Endothelial cell of umbilical vein (primary cell): ENCODE data around the gene GPR153. TPM values are rescaled to one million over a fixed set of nuclear protein-coding genes. Genes with fewer than 3 reads are reported as not detected.

Experiments
- BruUV-seq: library from RNA; stranded (reverse); fragments of 400-500 nt; replicated peaks from 2 replicates; lab custom pipeline; 2021; lab: Mats Ljungman, UMichigan
- CTCF ChIA-PET: fragments of 300-600, 350-600 bp; sonication (Branson Sonifier 250); formaldehyde crosslinking; loops from one replicate; lab custom pipeline; 2021; ENCODE audit warnings: antibody characterized with exemption, inconsistent platforms; lab: Charles Lee
- POLR2A ChIA-PET: fragments of 300-600, 350-600 bp; sonication (Branson Sonifier 250); formaldehyde crosslinking; loops from one replicate; lab custom pipeline; 2021; ENCODE audit warnings: antibody characterized with exemption, inconsistent platforms; lab: Charles Lee
- DNase-seq: peaks from one replicate; pipeline ENCODE4 v3.0.0-alpha.2; 2011; ENCODE audit warnings: low read depth, low spot score
- FAIRE-seq: peaks from 2 replicates; lab custom pipeline; 2011; peaks lifted over from hg19 to GRCh38; lab: Jason Lieb, UNC
- H2AFZ ChIP-seq: 2 replicates; pipeline ENCODE4 v1.6.0; 2012; ENCODE audit warnings: low read depth, low read length, control low read depth, inconsistent platforms
- H3K27ac ChIP-seq: 2 replicates; pipeline ENCODE4 v1.5.1; 2011; ENCODE audit warnings: low read depth, mild to moderate bottlenecking, control low read depth, low read length, moderate library complexity; ENCODE audit not compliant: insufficient read depth
- H3K27me3 ChIP-seq, 2 experiments: 2 replicates each; pipeline versions ENCODE4 v1.6.0 to v1.6.1; 2011; ENCODE audit warnings: low read length in 2 of 2, mixed read lengths in 1 of 2; ENCODE audit not compliant: control insufficient read depth in 2 of 2, insufficient read depth in 2 of 2
- H3K36me3 ChIP-seq, 2 experiments: 2 replicates in 1 of 2; 3 replicates in 1 of 2; pipeline ENCODE4 v1.5.1; 2011; ENCODE audit warnings: low read length in 2 of 2, mild to moderate bottlenecking in 1 of 2, moderate library complexity in 1 of 2; ENCODE audit not compliant: control insufficient read depth in 2 of 2, insufficient read depth in 2 of 2; ENCODE audit errors: extremely low read depth in 1 of 2
- H3K4me1 ChIP-seq: 3 replicates; pipeline ENCODE4 v1.5.1; 2011; ENCODE audit warnings: mild to moderate bottlenecking, low read length; ENCODE audit not compliant: control insufficient read depth, insufficient read depth; ENCODE audit errors: extremely low read depth
- H3K4me2 ChIP-seq: 2 replicates; pipeline ENCODE4 v1.6.1; 2011; ENCODE audit warnings: low read length, control low read depth, mixed read lengths; ENCODE audit not compliant: insufficient read depth
- H3K4me3 ChIP-seq, 3 experiments: fragments of 200-600 bp in 1 of 3; sonication (generic), shearing (Covaris generic) in 1 of 3; replicated peaks in 1 of 3; 2 replicates each; pipeline ENCODE4 v1.5.1; 2011 to 2016; ENCODE audit warnings: control low read depth in 3 of 3, low read length in 3 of 3, mild to moderate bottlenecking in 2 of 3, inconsistent platforms in 1 of 3, low read depth in 1 of 3, moderate library complexity in 1 of 3; ENCODE audit not compliant: insufficient read depth in 1 of 3
- H3K79me2 ChIP-seq: 2 replicates; pipeline ENCODE4 v1.6.0; 2012; ENCODE audit warnings: low read length, inconsistent platforms; ENCODE audit not compliant: control insufficient read depth, insufficient read depth
- H3K9ac ChIP-seq: replicated peaks from 2 replicates; pipeline ENCODE3; 2011; ENCODE audit warnings: low read length, control low read depth; ENCODE audit not compliant: insufficient read depth; ENCODE audit errors: extremely low read depth
- H3K9me1 ChIP-seq: replicated peaks from 3 replicates; pipeline ENCODE4 v1.6.0; 2011; ENCODE audit warnings: mild to moderate bottlenecking, low read length; ENCODE audit not compliant: control insufficient read depth, insufficient read depth; ENCODE audit errors: extremely low read depth
- H3K9me3 ChIP-seq: replicated peaks from 2 replicates; pipeline ENCODE4 v1.5.1; 2012; ENCODE audit warnings: low read length, inconsistent platforms; ENCODE audit not compliant: control insufficient read depth, insufficient read depth
- H4K20me1 ChIP-seq: replicated peaks from 2 replicates; pipeline ENCODE3; 2011; ENCODE audit warnings: mild to moderate bottlenecking, low read length; ENCODE audit not compliant: control insufficient read depth, insufficient read depth; ENCODE audit errors: extremely low read depth
- CTCF ChIP-seq, 2 donors: IDR thresholded peaks; 1 replicate in 1 of 2; 2 replicates in 1 of 2; pipeline ENCODE4 v1.5.1; 2011; ENCODE audit warnings: low read length in 2 of 2, mild to moderate bottlenecking in 2 of 2, moderate library complexity in 2 of 2, control low read depth in 1 of 2, inconsistent platforms in 1 of 2, low read depth in 1 of 2; ENCODE audit not compliant: insufficient read depth in 1 of 2; ENCODE audit errors: extremely low read depth in 1 of 2
- EZH2 ChIP-seq: IDR thresholded peaks from 2 replicates; pipeline ENCODE4 v1.6.1; 2012; ENCODE audit warnings: borderline replicate concordance, low read depth, mild to moderate bottlenecking, moderate library complexity, low read length, inconsistent platforms; ENCODE audit not compliant: severe bottlenecking
- FOS ChIP-seq: IDR thresholded peaks from 2 replicates; pipeline ENCODE4 v1.6.1; 2011; ENCODE audit warnings: mild to moderate bottlenecking, low read length, moderate library complexity, borderline replicate concordance; ENCODE audit not compliant: insufficient read depth
- GATA2 ChIP-seq: IDR thresholded peaks from 2 replicates; pipeline ENCODE4 v1.7.0; 2011; ENCODE audit warnings: low read depth, mild to moderate bottlenecking, moderate library complexity, mixed read lengths, low read length; ENCODE audit not compliant: insufficient read length, insufficient read depth
- JUN ChIP-seq: IDR thresholded peaks from 2 replicates; pipeline ENCODE4 v1.6.1; 2011; ENCODE audit warnings: borderline replicate concordance, low read depth; ENCODE audit not compliant: insufficient read length, insufficient read depth
- MAX ChIP-seq: IDR thresholded peaks from 2 replicates; pipeline ENCODE4 v1.6.1; 2011; ENCODE audit not compliant: insufficient read depth, insufficient read length
- MYC ChIP-seq: IDR thresholded peaks from one replicate; pipeline ENCODE4 v1.6.1; 2011; ENCODE audit warnings: mild to moderate bottlenecking, low read depth, low read length
- POLR2A ChIP-seq: IDR thresholded peaks from 2 replicates; pipeline ENCODE4 v1.6.1; 2012; ENCODE audit warnings: low read depth, mild to moderate bottlenecking, control low read depth, low read length
- POLR2AphosphoS5 ChIP-seq: IDR thresholded peaks from 2 replicates; pipeline ENCODE4 v1.6.1; 2012; ENCODE audit warnings: low read depth, mild to moderate bottlenecking, control low read depth, low read length, moderate library complexity; ENCODE audit not compliant: insufficient read depth
- dilution Hi-C: fragments of 300-500 bp; cut with MboI; formaldehyde crosslinking; loops from one replicate; pipeline ENCODE4 v1.15.0; 2019; ENCODE audit warnings: low sequenced_read_pairs; ENCODE audit not compliant: extremely low pct_ligation_motif_present
- intact Hi-C: fragments of 100-400 bp; cut with micrococcal nuclease; formaldehyde crosslinking; loops from one replicate; pipeline ENCODE4 v1.10.0; 2022
- polyA plus RNA-seq, 4 experiments: library from polyadenylated mRNA; depleted of rRNA in 3 of 4; stranded (reverse) in 3 of 4; unstranded in 1 of 4; fragments of >200 nt; gene quantifications; 2 replicates each; pipeline versions ENCODE4 v1.2.1 to v1.2.3, GENCODE V29; 2011 to 2012; ENCODE audit warnings: missing spikeins in 1 of 4
- total RNA-seq: library from RNA; stranded (reverse); gene quantifications from 2 replicates; pipeline ENCODE4 v1.2.3, GENCODE V29; 2021

Gene GPR153
- total and polyA plus RNA-seq, 2 donors (not counting 3 experiments of a cell fraction or from before 2014, with no cell fraction given) = 3.1 to 3.9 TPM

- ChIA-PET POLR2A (no interaction called here), CTCF (no interaction called here)
- Histone ChIP-seq H4K20me1 (no peaks in the 10 kb centered on the region), H3K79me2 (no peaks in the 10 kb centered on the region), H3K36me3 (no peaks in the 10 kb centered on the region), H2AFZ (no peak overlapping the region), H3K9ac (no peak overlapping the region), H3K27ac (no peak overlapping the region), H3K4me1 (no peaks in the 10 kb centered on the region), H3K9me3 (no peaks in the 10 kb centered on the region), H3K4me2 (no peak overlapping the region), H3K27me3 (no peaks in the 10 kb centered on the region), H3K9me1 (no peaks in the 10 kb centered on the region), H3K4me3 (no peak overlapping the region)
- FAIRE-seq (no peak), DNase-seq (no peak)
- BruUV-seq = no TSS peak
- intact Hi-C loops (no loop called here), dilution Hi-C loops (no loop called here)
- TF ChIP-seq POLR2AphosphoS5 (no peak), CTCF (IDR thresholded peaks at IDR 0.05; ENCODE audit: extremely low read depth in 1 of 2, insufficient read depth in 1 of 2, low read depth in 1 of 2, low read length in 2 of 2) (no peak), EZH2 (no peak), MAX (no peak), FOS (no peak), GATA2 (no peak), MYC (no peak), POLR2A (no peak), JUN (no peak)
These were observed 12.5 kb upstream of the GPR153 start for GRCh38 chr1:6273380-6273891.
